Activated CD8-positive, alpha-beta memory T cell treated with anti-CD3 and anti-CD28 coated beads for 48 hours (primary cell): ENCODE results near the gene INTS15.
"Not testable (repeated sequence)": the region's sequence is repeated elsewhere in the genome, so short reads cannot be mapped to it uniquely, and the experiment has no call there.

Source experiments
- DNase-seq, 3 experiments: peaks; one replicate each; pipeline ENCODE4 v3.0.0-alpha.2; 2020; ENCODE audit warnings: low read depth in 2 of 3, low spot score in 2 of 3

Gene INTS15

GRCh38 chr7:6616854-6617643 is 27.2 kb downstream of the INTS15 start:
- DNase-seq = no peak

- no peak for DNase-seq
Measured at GRCh38 chr7:6618621-6619020, 28.8 kb downstream of the INTS15 start.

GRCh38 chr7:6619961-6620360 is 30.1 kb downstream of the INTS15 start:
- DNase-seq = no peak

GRCh38 chr7:6621195-6622133 is 31.6 kb downstream of the INTS15 start:
- DNase-seq = no peak

DNA sequence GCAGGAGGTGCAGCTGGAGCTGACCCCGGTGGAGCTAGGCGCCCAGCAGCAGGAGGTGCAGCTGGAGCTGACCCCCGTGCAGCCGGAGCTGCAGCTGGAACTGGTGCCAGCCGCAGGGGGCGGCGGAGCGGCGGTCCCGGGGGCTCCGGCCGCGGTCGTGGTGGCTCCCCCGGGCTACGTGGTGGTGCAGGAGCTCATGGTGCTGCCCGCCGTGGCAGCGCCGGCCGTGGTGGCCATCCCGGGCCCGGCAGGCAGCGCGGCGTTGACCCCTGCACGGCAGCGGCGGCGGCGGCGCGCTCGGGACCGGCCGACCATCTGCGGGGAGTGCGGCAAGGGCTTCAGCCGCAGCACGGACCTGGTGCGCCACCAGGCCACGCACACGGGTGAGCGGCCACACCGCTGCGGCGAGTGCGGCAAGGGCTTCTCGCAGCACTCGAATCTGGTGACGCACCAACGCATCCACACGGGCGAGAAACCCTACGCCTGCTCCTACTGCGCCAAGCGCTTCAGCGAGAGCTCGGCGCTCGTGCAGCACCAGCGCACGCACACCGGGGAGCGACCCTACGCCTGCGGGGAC is 32.4 kb downstream of the INTS15 start:
- no peak for DNase-seq

DNA sequence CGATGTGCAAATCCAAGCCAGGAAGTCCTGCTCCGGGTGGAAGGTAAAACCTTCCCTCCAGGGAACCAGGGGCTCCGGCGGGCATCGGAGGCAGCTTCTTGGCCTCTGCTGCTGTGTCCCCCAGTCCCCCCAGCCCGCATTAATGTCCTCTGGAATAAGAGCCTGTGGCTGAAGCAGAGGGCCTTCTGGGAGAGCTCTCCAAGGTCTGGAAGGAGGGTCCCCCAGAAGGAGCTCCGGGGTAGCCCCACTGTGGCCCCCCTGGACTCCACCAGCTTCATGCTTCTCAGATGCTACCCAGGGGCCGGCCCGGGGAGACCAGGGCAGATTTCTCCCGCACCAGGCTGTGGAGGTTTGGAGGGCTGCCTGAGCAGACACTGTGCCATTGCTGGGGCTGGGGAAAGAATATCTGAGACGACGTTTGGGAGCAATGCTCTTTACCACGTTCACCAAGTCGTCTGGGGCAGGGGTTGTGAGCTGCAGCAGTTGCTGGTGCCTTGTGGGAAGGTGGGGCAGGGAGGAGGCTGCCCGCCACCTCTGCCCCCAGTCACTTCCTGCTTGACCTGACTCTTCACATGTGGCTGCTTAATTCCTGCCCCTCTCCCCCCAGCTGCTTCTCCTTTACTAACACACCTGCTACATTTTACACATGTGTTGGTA is 33.9 kb downstream of the INTS15 start:
- DNase-seq = no peak

- no peak for DNase-seq
Measured at GRCh38 chr7:6624246-6624611, 34.4 kb downstream of the INTS15 start.

GRCh38 chr7:6628045-6628444 is 38.2 kb downstream of the INTS15 start:
- DNase-seq = no peak

DNA sequence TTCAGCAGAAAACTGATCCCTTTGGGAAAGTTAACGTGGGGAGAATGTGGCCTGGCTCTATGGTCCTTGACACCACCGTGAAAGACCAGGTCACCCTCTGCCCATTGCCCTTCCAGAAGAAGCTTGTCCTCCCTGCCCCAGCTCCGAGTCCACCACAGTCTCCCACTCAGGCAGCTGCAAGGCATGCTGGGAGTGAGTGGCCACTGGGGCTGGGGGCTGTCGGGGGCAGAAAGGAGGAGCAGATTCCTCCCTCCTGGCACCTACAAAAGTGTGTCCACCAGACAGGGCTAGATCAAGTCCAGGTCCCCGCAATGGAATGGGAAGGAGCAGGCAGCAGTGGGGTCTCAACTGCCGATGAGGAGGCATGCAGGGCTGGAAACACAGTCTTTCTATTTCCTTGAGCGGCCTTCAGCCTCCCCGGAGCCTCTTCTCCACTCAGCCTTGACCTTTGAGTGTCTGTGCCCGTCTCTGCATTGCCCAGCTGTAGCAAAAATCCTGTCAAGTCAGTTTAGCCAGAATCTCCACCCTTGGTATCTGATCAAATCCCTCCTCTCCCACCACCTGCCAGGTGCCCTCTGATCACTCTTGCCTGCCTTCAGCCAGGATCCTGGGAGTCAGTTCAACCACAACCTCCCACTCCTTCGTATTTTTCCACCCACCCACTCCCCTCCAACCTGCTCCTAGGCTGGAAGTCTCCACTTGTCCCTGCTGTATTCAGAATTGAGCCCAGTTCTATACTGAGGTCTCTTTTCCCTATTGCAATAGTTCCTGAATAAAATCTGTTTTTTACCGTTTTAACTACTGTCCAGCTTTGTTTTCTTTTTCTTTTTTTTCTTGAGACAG is 40.4 kb downstream of the INTS15 start:
- DNase-seq = no peak

- DNase-seq = no peak
Measured at GRCh38 chr7:6631605-6632004, 41.8 kb downstream of the INTS15 start.

DNA sequence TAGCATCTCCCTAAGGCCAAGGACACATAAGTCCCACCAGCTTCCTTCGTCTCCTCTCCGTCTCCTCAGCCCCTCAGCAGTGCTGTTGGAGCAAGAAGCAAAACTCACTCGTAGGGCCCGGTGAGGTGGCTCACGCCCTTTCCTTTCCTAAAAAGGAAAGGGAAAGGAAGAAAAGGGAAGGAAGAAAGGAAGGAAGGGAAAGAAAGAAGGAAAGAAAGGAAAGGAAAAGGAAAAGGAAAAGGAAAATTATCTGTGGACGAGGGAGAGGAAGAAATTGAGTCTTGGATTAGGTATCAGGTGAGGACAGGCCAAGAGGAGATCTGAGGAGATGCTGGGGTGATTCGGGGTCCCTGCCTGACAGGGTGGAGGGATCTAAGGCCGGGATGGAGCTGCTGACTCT is 44.2 kb downstream of the INTS15 start:
- DNase-seq = no peak

GRCh38 chr7:6634971-6635370 is 45.1 kb downstream of the INTS15 start:
- DNase-seq = not testable (repeated sequence)

- DNase-seq = peak in 2 of 3 experiments; percentile 42 to 46
Measured at GRCh38 chr7:6636741-6637543, 47.1 kb downstream of the INTS15 start, which contains the start of gene ZNF316. TSS of gene ZNF316 (plus strand) at chr7:6637318. CDS start at chr7:6642410, 5,092 bp downstream.

- peak in 2 of 3 experiments; percentile 37 to 49 for DNase-seq
Measured at GRCh38 chr7:6637544-6638229, 47.9 kb downstream of the INTS15 start.

DNA sequence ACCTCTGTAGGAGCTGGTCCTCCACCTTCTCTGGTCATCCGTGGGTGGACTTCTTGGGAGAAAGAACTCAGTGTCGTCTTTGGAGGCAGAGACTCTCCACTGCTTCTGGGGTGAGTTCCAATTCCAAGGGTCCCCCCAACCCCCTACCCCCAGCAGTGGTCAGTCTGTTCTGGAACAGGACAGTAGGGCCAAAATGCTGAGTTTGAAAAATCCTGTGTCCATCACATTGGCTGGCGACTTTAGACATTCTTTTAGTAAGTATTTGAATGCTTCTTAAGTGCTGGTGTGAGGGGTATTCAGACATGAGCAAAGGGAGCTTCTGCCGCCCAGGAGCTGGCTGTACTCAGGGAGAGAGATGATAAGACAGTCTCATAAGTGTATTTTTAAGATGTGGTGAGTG is 49.2 kb downstream of the INTS15 start:
- no peak for DNase-seq

GRCh38 chr7:6639627-6640026 is 49.8 kb downstream of the INTS15 start:
- no peak for DNase-seq

GRCh38 chr7:6640246-6640721 is 50.5 kb downstream of the INTS15 start:
- no peak for DNase-seq

- DNase-seq = no peak
Measured at GRCh38 chr7:6641305-6642035, 51.6 kb downstream of the INTS15 start.
